ENCODE measurements around the gene BAG5.
"Not testable (repeated sequence)": the region's sequence is repeated elsewhere in the genome, so short reads cannot be mapped to it uniquely, and the experiment has no call there.

The BAG5 gene, protein sequence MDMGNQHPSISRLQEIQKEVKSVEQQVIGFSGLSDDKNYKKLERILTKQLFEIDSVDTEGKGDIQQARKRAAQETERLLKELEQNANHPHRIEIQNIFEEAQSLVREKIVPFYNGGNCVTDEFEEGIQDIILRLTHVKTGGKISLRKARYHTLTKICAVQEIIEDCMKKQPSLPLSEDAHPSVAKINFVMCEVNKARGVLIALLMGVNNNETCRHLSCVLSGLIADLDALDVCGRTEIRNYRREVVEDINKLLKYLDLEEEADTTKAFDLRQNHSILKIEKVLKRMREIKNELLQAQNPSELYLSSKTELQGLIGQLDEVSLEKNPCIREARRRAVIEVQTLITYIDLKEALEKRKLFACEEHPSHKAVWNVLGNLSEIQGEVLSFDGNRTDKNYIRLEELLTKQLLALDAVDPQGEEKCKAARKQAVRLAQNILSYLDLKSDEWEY
- total RNA-seq, result 29.3 to 91.1 (median 63.9) reads per million in 17 experiments

GRCh38 chr14:103562429-103563225 is at the start of gene BAG5, which contains the start of gene COA8:
Gene BAG5, minus strand, starts transcription at chr14:103562657. Its CDS starts 1,493 bp downstream, at chr14:103561164.
Gene COA8, plus strand, starts transcription at chr14:103562960. Its CDS starts 42 bp downstream, at chr14:103563002.
- peak; percentile 85 to 94 (median 90) for DNase-seq

DNA sequence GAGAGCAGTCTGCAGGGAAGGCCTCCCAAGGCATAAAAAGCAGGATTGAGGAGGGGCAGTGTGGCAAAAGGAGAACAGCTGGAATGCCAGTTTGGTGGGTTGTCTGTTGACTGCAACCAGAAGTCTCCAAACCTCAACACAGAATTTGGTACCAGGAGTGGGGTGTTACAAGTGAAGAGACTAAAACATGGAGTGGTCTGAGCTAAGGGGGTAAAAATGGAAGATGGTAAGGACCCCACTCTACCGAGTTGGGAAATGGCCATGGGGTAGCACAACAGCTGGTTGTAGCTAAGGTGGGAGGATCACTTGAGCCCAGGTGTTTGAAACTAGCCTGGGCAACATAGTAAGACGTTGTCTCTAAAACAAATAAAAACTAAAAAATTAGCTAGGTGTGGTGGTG is 48.8 kb upstream of the BAG5 start:
- DNase-seq, result no peak

- not testable (repeated sequence) for DNase-seq
These were observed 46.6 kb upstream of the BAG5 start for GRCh38 chr14:103609081-103609480.

GRCh38 chr14:103607822-103608221 is 45.4 kb upstream of the BAG5 start:
- no peak for DNase-seq

DNA sequence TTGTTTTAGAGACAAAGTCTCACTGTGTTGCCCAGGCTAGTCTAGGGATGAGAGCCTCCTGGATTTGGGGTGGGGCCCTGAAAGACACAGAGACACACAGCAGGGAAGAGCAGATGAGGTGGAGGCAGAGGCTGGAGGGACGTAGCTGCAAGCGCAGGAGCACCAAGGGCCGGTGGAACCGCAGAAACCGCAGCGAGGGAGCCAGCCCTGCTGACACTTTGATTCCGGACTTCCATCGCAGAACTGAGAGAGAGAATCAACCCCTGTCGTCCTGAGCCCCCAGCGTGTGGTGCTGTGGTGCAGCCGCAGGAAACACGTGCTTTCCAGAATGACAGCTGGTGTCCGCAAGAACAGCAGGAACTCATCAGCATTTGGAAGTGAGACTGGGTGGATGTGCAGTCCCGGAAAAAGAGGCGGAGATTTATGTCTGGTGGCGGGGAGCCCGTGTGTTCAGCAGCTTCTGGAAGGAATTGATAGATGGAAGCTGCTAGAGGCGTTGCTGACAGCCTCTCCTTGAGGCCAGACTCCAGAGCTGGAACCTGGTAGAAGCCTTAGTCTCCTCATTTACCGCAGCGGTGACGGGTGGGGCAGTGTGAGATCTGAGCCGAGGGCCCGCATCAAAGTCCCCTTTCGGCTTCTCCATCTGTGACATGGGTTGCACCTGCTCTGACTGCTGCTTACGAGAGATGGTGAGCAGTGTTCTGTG is 44.7 kb upstream of the BAG5 start:
- peak; percentile 79 to 88 (median 86) for DNase-seq

DNA sequence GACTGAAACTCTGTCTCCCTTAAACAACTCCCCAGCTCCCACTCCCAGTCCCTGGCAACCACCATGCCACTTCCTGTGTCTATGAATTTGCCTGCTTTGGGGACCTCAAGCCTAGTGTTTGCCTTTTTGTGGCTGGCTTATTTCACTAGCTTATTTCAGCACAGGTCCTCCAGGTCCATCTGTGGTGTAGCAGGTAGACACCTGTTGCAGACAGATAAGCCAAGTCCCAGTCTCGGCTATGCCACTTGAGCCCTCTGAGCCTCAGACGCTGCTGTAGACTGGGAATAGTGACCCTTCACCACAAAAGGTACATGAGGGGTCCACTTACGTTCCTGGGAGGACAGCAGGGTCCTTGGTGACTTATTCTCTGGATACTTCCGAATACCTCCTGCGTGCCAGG is 42.2 kb upstream of the BAG5 start:
- no peak for DNase-seq

- no peak for DNase-seq
These were observed 38.0 kb upstream of the BAG5 start for GRCh38 chr14:103600503-103600902.

- DNase-seq, result peak; percentile 28 to 55 (median 46)
These were observed 35.3 kb upstream of the BAG5 start for GRCh38 chr14:103597623-103598377.

DNA sequence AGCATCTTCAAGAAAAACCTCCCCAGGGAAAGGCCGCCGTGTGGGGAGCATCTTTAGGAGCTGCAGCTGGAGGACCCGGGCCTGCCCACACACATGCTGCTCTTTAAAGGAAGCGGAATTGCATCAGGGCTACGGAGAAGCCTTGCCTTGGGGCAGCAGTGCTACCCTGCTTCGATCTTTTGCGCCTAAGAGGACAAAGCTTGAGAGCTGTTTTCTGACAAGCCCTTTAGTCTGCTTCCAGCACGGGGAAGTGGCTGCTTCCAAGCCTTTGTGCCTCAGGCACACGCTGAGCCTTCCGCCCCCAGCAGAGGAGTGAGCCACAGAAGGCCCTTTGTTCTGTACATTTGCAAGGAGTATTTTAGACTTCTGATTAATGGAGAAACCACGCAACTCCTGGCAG is 31.8 kb upstream of the BAG5 start:
- peak in 1 of 4 experiments; percentile 28 for DNase-seq

- DNase-seq, result no peak
These were observed 31.1 kb upstream of the BAG5 start for GRCh38 chr14:103593577-103593976.

GRCh38 chr14:103584326-103584915 is 22.0 kb upstream of the BAG5 start:
- no peak for DNase-seq

GRCh38 chr14:103581954-103582703 is 19.7 kb upstream of the BAG5 start:
- DNase-seq, result no peak

DNA sequence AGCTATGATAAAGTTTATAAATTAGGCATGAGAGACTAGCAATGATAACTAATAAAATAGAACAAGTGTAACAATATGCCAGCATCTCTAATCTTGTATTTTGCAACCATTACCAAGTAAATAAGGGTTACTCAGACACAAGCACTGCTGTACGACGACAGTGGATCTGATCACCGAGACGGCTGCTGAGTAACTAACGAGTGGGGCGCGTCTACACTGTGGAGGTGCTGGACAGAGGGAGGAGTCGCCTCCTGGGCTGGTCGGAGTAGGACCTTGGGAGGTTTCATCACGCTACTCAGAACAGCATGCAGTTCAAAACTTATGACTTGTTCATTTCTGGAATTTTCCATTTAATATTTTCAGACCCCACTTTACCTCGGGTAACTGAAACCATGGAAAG is 18.7 kb upstream of the BAG5 start:
- DNase-seq, result no peak

- DNase-seq, result no peak
These were observed 16.1 kb upstream of the BAG5 start for GRCh38 chr14:103578401-103579075.

DNA sequence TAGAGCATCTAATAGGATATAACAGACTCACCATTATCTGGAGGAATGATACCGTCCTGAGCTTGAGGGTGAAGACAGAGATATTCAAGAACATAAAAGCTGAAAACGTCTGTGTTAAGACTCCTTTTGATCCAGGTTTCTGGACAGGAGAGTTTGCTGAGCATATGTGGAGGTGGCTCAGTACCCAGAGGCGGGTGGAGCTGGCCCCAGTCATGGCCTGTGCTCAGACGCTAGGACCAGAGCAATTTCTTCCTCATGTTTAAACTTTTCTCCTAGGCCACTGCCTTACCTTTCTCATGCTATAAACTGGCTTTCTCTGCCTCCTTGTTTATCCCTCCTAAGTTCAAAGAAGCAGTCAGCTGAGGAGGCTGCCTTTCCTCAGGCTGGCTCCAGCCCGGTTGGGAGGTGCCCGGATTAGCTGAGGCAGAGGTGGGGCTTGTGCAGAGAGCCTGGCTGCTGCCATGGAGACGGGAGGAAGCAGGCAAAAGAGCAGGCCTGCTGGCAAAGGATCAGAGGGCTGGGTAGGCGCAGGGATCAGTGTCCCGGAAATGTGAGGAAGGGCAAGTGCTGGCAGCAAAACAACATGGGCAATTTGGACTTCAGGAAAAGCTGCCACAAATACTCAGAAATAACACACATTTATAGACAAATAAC is 14.0 kb upstream of the BAG5 start:
- DNase-seq, result no peak

GRCh38 chr14:103574707-103575285 is 12.3 kb upstream of the BAG5 start:
- no peak for DNase-seq

DNA sequence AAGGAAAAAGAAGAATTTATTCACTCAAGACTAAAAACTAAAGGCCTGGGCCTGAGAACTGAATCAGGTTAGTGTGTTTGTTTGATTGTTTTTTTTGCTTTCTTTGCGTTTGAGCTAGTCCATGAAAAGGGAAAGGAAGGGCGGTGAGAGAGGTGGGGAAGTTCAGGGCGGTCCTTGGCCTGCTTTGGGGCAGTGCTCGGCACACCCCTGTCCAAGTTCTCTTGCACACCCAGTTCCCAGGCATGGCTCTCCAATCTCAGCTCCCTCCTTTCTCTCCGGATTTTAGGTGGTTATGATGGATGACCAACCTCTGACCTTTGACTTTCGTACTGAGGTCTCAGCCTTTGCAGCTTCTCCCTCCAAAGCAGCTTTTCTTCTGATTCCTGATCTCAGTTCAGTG is 11.6 kb upstream of the BAG5 start:
- DNase-seq, result no peak

GRCh38 chr14:103569408-103569807 is 7.0 kb upstream of the BAG5 start:
- no peak for DNase-seq

DNA sequence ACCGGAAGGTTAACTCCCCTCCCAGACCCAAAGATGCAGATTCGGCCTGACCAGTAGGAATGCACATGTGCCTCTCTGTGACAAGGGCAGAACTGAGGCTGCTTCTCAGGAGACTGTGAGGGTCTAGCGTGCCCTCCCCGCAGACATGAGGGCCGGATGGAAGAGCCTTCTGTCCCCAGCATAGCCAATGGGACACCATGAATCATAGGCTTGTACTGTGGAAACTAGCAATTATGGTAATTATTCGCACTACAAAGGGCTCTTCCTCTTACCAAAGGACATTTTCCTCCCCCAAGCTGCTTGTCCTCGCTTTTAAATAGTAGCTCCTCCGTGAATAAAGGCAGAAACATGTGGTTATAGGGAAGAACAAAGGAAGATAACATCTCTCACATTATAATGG is 6.5 kb upstream of the BAG5 start:
- no peak for DNase-seq

All from suppressor macrophage (primary cell).